ENCODE results near the gene ZNF169.
"Not testable (repeated sequence)": the region's sequence is repeated elsewhere in the genome, so short reads cannot be mapped to it uniquely, and the experiment has no call there.

Gene ZNF169

GRCh38 chr9:94287877-94288513, 28.9 kb downstream of the ZNF169 start:
- DNase-seq, result no peak

- no peak for DNase-seq
Observed at GRCh38 chr9:94289691-94290090, 30.6 kb downstream of the ZNF169 start.

GRCh38 chr9:94298949-94299599, 40.0 kb downstream of the ZNF169 start:
- no peak for DNase-seq

GRCh38 chr9:94300470-94301301, 41.6 kb downstream of the ZNF169 start:
- DNase-seq, result no peak

GRCh38 chr9:94301583-94301982, 42.5 kb downstream of the ZNF169 start:
- no peak for DNase-seq

GRCh38 chr9:94302426-94302825, 43.3 kb downstream of the ZNF169 start:
- DNase-seq, result no peak

GRCh38 chr9:94303321-94303720, 44.2 kb downstream of the ZNF169 start:
- DNase-seq, result no peak

GRCh38 chr9:94315034-94315984, 56.2 kb downstream of the ZNF169 start:
- not testable (repeated sequence) for DNase-seq

- not testable (repeated sequence) for DNase-seq
Observed at GRCh38 chr9:94316236-94316635, 57.1 kb downstream of the ZNF169 start.

GRCh38 chr9:94317949-94318657, 59.0 kb downstream of the ZNF169 start:
- DNase-seq, result not testable (repeated sequence)

GRCh38 chr9:94322342-94322940, 63.3 kb downstream of the ZNF169 start:
- DNase-seq, result not testable (repeated sequence)

GRCh38 chr9:94323153-94323798, 64.2 kb downstream of the ZNF169 start:
- not testable (repeated sequence) for DNase-seq

- DNase-seq, result not testable (repeated sequence)
Observed at GRCh38 chr9:94325583-94325982, 66.5 kb downstream of the ZNF169 start.

- DNase-seq, result not testable (repeated sequence)
Observed at GRCh38 chr9:94328544-94328943, 69.4 kb downstream of the ZNF169 start, which contains the start of gene NUTM2F. TSS of gene NUTM2F (minus strand) at chr9:94328644. CDS start at chr9:94328623, 21 bp downstream.

- DNase-seq, result not testable (repeated sequence)
Observed at GRCh38 chr9:94336445-94336844, 77.3 kb downstream of the ZNF169 start.

- not testable (repeated sequence) for DNase-seq
Observed at GRCh38 chr9:94338723-94339122, 79.6 kb downstream of the ZNF169 start.

GRCh38 chr9:94339657-94340056, 80.6 kb downstream of the ZNF169 start:
- not testable (repeated sequence) for DNase-seq

- not testable (repeated sequence) for DNase-seq
Observed at GRCh38 chr9:94340750-94341149, 81.7 kb downstream of the ZNF169 start.

GRCh38 chr9:94341703-94342102, 82.6 kb downstream of the ZNF169 start:
- not testable (repeated sequence) for DNase-seq

- not testable (repeated sequence) for DNase-seq
Observed at GRCh38 chr9:94347451-94347850, 88.4 kb downstream of the ZNF169 start.
